ENCODE results near the gene DES. TPM values are rescaled to one million over a fixed set of nuclear protein-coding genes. Genes with fewer than 3 reads are reported as not detected.

The DES gene
- total and polyA plus RNA-seq, 2 of the 4 experiments (the other 2 are of a cell fraction): 4.3 to 4.9 TPM

DNA sequence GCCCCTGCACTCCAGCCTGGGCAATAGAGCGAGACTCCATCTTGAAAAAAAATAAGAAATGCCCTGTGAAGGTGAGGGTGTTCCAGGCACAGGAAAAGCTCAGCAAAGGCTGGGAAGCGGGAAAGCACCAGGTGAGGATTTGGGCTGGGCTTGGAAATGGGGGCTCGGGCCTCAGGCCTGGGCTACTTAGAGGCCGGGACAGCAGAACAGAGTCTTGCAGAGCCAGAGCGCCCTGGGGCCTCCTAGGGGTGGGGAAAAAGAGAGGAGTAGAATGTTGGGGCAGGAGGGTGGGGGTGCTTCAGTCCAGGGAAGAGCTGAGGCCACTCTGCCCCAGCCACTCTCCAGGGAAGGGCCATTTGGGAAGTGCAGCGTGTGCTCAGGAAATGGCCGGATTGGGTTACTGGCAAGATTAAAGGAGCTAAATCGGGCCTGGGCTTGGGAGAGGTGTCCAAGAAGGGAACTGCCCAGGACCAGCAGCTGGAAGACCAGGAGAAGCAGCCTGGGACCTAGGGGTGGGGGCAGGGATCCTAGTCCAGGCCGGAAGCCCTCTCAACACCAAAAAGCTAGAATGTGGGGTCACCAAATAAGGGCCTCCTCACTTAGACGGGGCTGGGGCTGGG lies 13.8 kb upstream of the DES start (continued):
- no peak for TF ChIP-seq FOS (IDR thresholded peaks at IDR 0.05; ENCODE audit: low read depth, low read length)

DNA sequence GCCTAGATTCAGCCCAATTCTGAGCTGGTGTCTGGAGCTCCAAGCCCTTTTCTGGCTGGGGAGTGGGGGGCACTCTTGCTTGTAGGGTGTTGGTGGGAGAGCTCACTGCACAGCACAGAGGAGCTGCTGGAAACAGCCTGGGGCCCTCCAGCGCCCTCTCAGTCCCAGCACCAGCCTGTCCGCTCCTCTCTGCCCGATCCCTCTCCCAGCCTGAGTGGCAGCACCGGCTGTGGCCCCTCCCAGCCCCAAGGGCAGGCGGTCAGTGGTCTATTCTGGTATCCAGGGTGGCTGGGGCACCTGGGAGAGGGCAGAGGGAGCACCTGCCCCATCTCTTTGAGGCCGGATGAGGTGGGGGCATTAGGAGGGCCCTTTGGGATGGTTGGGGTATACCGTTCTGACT lies 13.2 kb upstream of the DES start:
- H3K79me1 ChIP-seq (ENCODE audit: low read depth in 1 of 2, low read length in 2 of 2): no peaks in the 10 kb centered on the region
- peaks cover 24% of the 10 kb centered on the region for H3K9me1 ChIP-seq (ENCODE audit: insufficient read depth, low read length)
- no peaks in the 10 kb centered on the region for H4K20me1 ChIP-seq (ENCODE audit: insufficient read depth, low read length)
- peak overlapping the region; percentile 32 for H4K91ac ChIP-seq (ENCODE audit: insufficient read depth, low read depth, low read length)
- H3K36me3 ChIP-seq (ENCODE audit: control insufficient read depth, insufficient read depth, low read length): no peaks in the 10 kb centered on the region
- no peak overlapping the region for H3K56ac ChIP-seq (ENCODE audit: extremely low read depth, insufficient read depth, low read length)
- ATAC-seq (ENCODE audit: low read depth) (no peak), DNase-seq (no peak)
- H2BK120ac ChIP-seq (ENCODE audit: low read depth, low read length): peak overlapping the region; percentile 98; the same call in 1 of the 2 replicates
- H2BK20ac ChIP-seq (ENCODE audit: low read depth, low read length): peak overlapping the region; percentile 99
- intact Hi-C loops (cut with micrococcal nuclease): no loop called here
- no peak overlapping the region for H3K27ac ChIP-seq (ENCODE audit: insufficient read depth, low read length)
- CTCF ChIA-PET: interaction anchor here (1.0 to 4.0 kb wide), 3 partner anchors 17 to 125 kb away, joined by 3 to 36 read pairs (median 3); partner anchors contain the start of gene DNPEP
- in situ Hi-C loops (cut with MboI; ENCODE audit: low sequenced_read_pairs): loop anchor here (5.0 kb wide), 2 partner anchors 57 to 127 kb away; no protein-coding TSS in a partner anchor
- H3K9me3 ChIP-seq (ENCODE audit: control insufficient read depth, insufficient read depth, low read length): no peaks in the 10 kb centered on the region
- H2AK5ac ChIP-seq (ENCODE audit: low read depth, low read length): peak overlapping the region; percentile 17; the same call in 1 of the 2 replicates
- POLR2A ChIA-PET (ENCODE audit: unreplicated experiment): no interaction called here
- no peak overlapping the region for H3K4me3 ChIP-seq (ENCODE audit: insufficient read depth, low read depth, low read length)
- peak overlapping the region; percentile 21 for H2BK5ac ChIP-seq (ENCODE audit: low read depth, low read length, poor library complexity, severe bottlenecking)
- dilution Hi-C loops (cut with HindIII; ENCODE audit: low sequenced_read_pairs, unreplicated experiment): no loop called here
- no peak overlapping the region; the same call in 2 of the 3 replicates for H2BK15ac ChIP-seq (ENCODE audit: low read depth, low read length)
- H3K14ac ChIP-seq (replicated peaks; ENCODE audit: low read depth, low read length): no peak overlapping the region
- H4K5ac ChIP-seq (ENCODE audit: low read depth, low read length): no peak overlapping the region
- peak overlapping the region; percentile 77 for H2AFZ ChIP-seq (replicated peaks; ENCODE audit: low read length, poor library complexity)
- H3K4ac ChIP-seq (ENCODE audit: low read depth, low read length): peak overlapping the region; percentile 82; the same call in 1 of the 2 replicates
- WGBS, 2 experiments (ENCODE audit: extremely low coverage in 2 of 2, insufficient read length in 1 of 2): 100% methylated on average over 2 of the region's 7 CpGs; no CpG with 5 or more reads in 1 of the 2 experiments
- H3K4me1 ChIP-seq (ENCODE audit: control insufficient read depth, insufficient read depth, low read length): peaks cover 22% of the 10 kb centered on the region
- no peak overlapping the region for H3K4me2 ChIP-seq (ENCODE audit: low read depth, low read length)
- H4K8ac ChIP-seq (ENCODE audit: low read depth in 2 of 2, low read length in 2 of 2): peak overlapping the region in 1 of 2 experiments; percentile 51; a peak in 2 of 4 replicates
- H3K9ac ChIP-seq (ENCODE audit: low read depth, low read length): no peak overlapping the region
- BruUV-seq (replicated peaks): no TSS peak
- TF ChIP-seq RFX5 (IDR thresholded peaks at IDR 0.05; ENCODE audit: low read depth, low read length) (no peak), POLR2A (IDR thresholded peaks at IDR 0.05; ENCODE audit: low read depth, low read length) (no peak), RCOR1 (IDR thresholded peaks at IDR 0.05; ENCODE audit: insufficient replicate concordance, low read length) (no peak), SMC3 (IDR thresholded peaks at IDR 0.05; ENCODE audit: low read depth, low read length) (no peak), CEBPB (IDR thresholded peaks at IDR 0.05; ENCODE audit: low read depth, low read length) (no peak)
- TF ChIP-seq, protein P1, sequence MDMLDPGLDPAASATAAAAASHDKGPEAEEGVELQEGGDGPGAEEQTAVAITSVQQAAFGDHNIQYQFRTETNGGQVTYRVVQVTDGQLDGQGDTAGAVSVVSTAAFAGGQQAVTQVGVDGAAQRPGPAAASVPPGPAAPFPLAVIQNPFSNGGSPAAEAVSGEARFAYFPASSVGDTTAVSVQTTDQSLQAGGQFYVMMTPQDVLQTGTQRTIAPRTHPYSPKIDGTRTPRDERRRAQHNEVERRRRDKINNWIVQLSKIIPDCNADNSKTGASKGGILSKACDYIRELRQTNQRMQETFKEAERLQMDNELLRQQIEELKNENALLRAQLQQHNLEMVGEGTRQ (IDR thresholded peaks at IDR 0.05; ENCODE audit: low read depth, low read length): no peak
- no peaks in the 10 kb centered on the region; the same call in 1 of the 2 replicates for H3K27me3 ChIP-seq (ENCODE audit: control insufficient read depth, insufficient read depth, low read length)
- H2AK9ac ChIP-seq (replicated peaks; ENCODE audit: low read depth, low read length, poor library complexity): peak overlapping the region; percentile 74
- H3K23ac ChIP-seq (ENCODE audit: low read depth, low read length): no peak overlapping the region
- H3K18ac ChIP-seq (ENCODE audit: low read depth, low read length): no peak overlapping the region
